ENCODE measurements around the gene SRCAP.
"Not testable (repeated sequence)": the region's sequence is repeated elsewhere in the genome, so short reads cannot be mapped to it uniquely, and the experiment has no call there.

Gene SRCAP

GRCh38 chr16:30699615-30700099, 686 bp downstream of the SRCAP start:
- DNase-seq, result no peak

- no peak for DNase-seq
Observed at GRCh38 chr16:30700491-30700890, 1.5 kb downstream of the SRCAP start.

- no peak for DNase-seq
Observed at GRCh38 chr16:30700971-30701370, 2.0 kb downstream of the SRCAP start.

GRCh38 chr16:30703071-30703470, 4.1 kb downstream of the SRCAP start:
- not testable (repeated sequence) for DNase-seq

- no peak for DNase-seq
Observed at GRCh38 chr16:30703971-30704370, 5.0 kb downstream of the SRCAP start.

GRCh38 chr16:30706046-30706445, 7.1 kb downstream of the SRCAP start:
- DNase-seq, result no peak

- DNase-seq, result no peak
Observed at GRCh38 chr16:30710971-30711370, 12.0 kb downstream of the SRCAP start.

GRCh38 chr16:30711712-30712111, 12.7 kb downstream of the SRCAP start:
- no peak for DNase-seq

GRCh38 chr16:30715750-30716445, 16.9 kb downstream of the SRCAP start:
- peak; percentile 26 for DNase-seq

GRCh38 chr16:30720086-30720485, 21.1 kb downstream of the SRCAP start:
- DNase-seq, result no peak

- no peak for DNase-seq
Observed at GRCh38 chr16:30720694-30721093, 21.7 kb downstream of the SRCAP start.

GRCh38 chr16:30721167-30721566, 22.2 kb downstream of the SRCAP start:
- no peak for DNase-seq

GRCh38 chr16:30721606-30722005, 22.6 kb downstream of the SRCAP start:
- DNase-seq, result no peak

- no peak for DNase-seq
Observed at GRCh38 chr16:30722443-30722842, 23.5 kb downstream of the SRCAP start.

- no peak for DNase-seq
Observed at GRCh38 chr16:30722916-30723315, 23.9 kb downstream of the SRCAP start.

- no peak for DNase-seq
Observed at GRCh38 chr16:30723725-30724355, 24.9 kb downstream of the SRCAP start.

- no peak for DNase-seq
Observed at GRCh38 chr16:30724641-30725417, 25.9 kb downstream of the SRCAP start.

GRCh38 chr16:30725418-30725792, 26.4 kb downstream of the SRCAP start:
- no peak for DNase-seq

- no peak for DNase-seq
Observed at GRCh38 chr16:30728321-30728720, 29.4 kb downstream of the SRCAP start.

GRCh38 chr16:30728899-30729672, 30.1 kb downstream of the SRCAP start:
- DNase-seq, result no peak

GRCh38 chr16:30731411-30731810, 32.4 kb downstream of the SRCAP start:
- no peak for DNase-seq

- DNase-seq, result no peak
Observed at GRCh38 chr16:30736995-30737793, 38.2 kb downstream of the SRCAP start.
